ENCODE measurements around the gene DCDC1.
"Not testable (repeated sequence)": the region's sequence is repeated elsewhere in the genome, so short reads cannot be mapped to it uniquely, and the experiment has no call there.

The DCDC1 gene

GRCh38 chr11:31327417-31327816, 42.1 kb downstream of the DCDC1 start:
- DNase-seq, result no peak

- DNase-seq, result no peak
Measured at GRCh38 chr11:31326470-31327148, 42.9 kb downstream of the DCDC1 start.

GRCh38 chr11:31325160-31325559, 44.4 kb downstream of the DCDC1 start:
- no peak for DNase-seq

GRCh38 chr11:31323145-31323544, 46.4 kb downstream of the DCDC1 start:
- DNase-seq, result no peak

GRCh38 chr11:31321494-31321893, 48.0 kb downstream of the DCDC1 start:
- not testable (repeated sequence) for DNase-seq

GRCh38 chr11:31303644-31304180, 65.8 kb downstream of the DCDC1 start:
- no peak for DNase-seq

- no peak for DNase-seq
Measured at GRCh38 chr11:31301549-31302510, 67.7 kb downstream of the DCDC1 start.

GRCh38 chr11:31295308-31295707, 74.2 kb downstream of the DCDC1 start:
- no peak for DNase-seq

- not testable (repeated sequence) for DNase-seq
Measured at GRCh38 chr11:31273527-31273926, 96.0 kb downstream of the DCDC1 start.

GRCh38 chr11:31267720-31268119, 101.8 kb downstream of the DCDC1 start:
- DNase-seq, result no peak

GRCh38 chr11:31264834-31265233, 104.7 kb downstream of the DCDC1 start:
- no peak for DNase-seq

- no peak for DNase-seq
Measured at GRCh38 chr11:31262761-31263160, 106.8 kb downstream of the DCDC1 start.

GRCh38 chr11:31259797-31260196, 109.7 kb downstream of the DCDC1 start:
- no peak for DNase-seq

GRCh38 chr11:31254415-31254814, 115.1 kb downstream of the DCDC1 start:
- no peak for DNase-seq

- DNase-seq, result no peak
Measured at GRCh38 chr11:31248768-31249167, 120.8 kb downstream of the DCDC1 start.

GRCh38 chr11:31247321-31247720, 122.2 kb downstream of the DCDC1 start:
- no peak for DNase-seq

GRCh38 chr11:31246451-31247165, 122.9 kb downstream of the DCDC1 start:
- no peak for DNase-seq

GRCh38 chr11:31243706-31244105, 125.8 kb downstream of the DCDC1 start:
- DNase-seq, result no peak

GRCh38 chr11:31240340-31240904, 129.1 kb downstream of the DCDC1 start:
- DNase-seq, result peak in 1 of 2 donors; percentile 2

GRCh38 chr11:31237819-31238760, 131.4 kb downstream of the DCDC1 start:
- no peak for DNase-seq

- DNase-seq, result no peak
Measured at GRCh38 chr11:31236143-31236542, 133.4 kb downstream of the DCDC1 start.

GRCh38 chr11:31233425-31233824, 136.1 kb downstream of the DCDC1 start:
- DNase-seq, result no peak
